SK-N-SH (cell line): ENCODE results near the gene FKBP2. TPM values are rescaled to one million over a fixed set of nuclear protein-coding genes. Genes with fewer than 3 reads are reported as not detected.

ENCODE experiments used
- CTCF ChIA-PET: fragments of 300-600, 350-600 bp; formaldehyde crosslinking; extraction: SDS; loops from one replicate; lab custom pipeline; 2021; lab: Yijun Ruan, JAX
- POLR2A ChIA-PET: fragments of 350-600 bp; sonication (Branson Sonifier 250); formaldehyde crosslinking; extraction: SDS; loops from one replicate; lab custom pipeline; 2020; ENCODE audit warnings: antibody characterized with exemption, inconsistent platforms; lab: Yijun Ruan, JAX
- DNase-seq: peaks from one replicate; pipeline ENCODE4 v3.0.0; 2012
- H2AFZ ChIP-seq: fragments of 200-600 bp; sonication (generic); 2 replicates; pipeline ENCODE4 v1.8.1; 2016; ENCODE audit warnings: antibody characterized with exemption, mild to moderate bottlenecking, low read depth
- H3F3A ChIP-seq: fragments of 200-600 bp; sonication (generic); replicated peaks from 2 replicates; pipeline ENCODE3; 2016; ENCODE audit warnings: antibody characterized with exemption, mild to moderate bottlenecking; ENCODE audit not compliant: insufficient read depth
- H3K27ac ChIP-seq, 2 experiments: fragments of 200-500 bp in 1 of 2; fragments of 200-600 bp in 1 of 2; sonication (Bioruptor generic) in 1 of 2; sonication (generic), shearing (Covaris generic) in 1 of 2; 2 replicates each; pipeline versions ENCODE4 v1.5.1 to v1.6.1; 2014 to 2016; ENCODE audit warnings: low read depth in 2 of 2, inconsistent platforms in 1 of 2, low read length in 1 of 2, mild to moderate bottlenecking in 1 of 2, mixed read lengths in 1 of 2
- H3K27me3 ChIP-seq: fragments of 200-600 bp; sonication (generic), shearing (Covaris generic); 2 replicates; pipeline ENCODE4 v1.6.1; 2016; ENCODE audit warnings: mixed run types; ENCODE audit not compliant: insufficient read depth
- H3K36me3 ChIP-seq, 2 experiments: fragments of 200-500 bp in 1 of 2; fragments of 200-600 bp in 1 of 2; sonication (Bioruptor generic) in 1 of 2; sonication (generic) in 1 of 2; replicated peaks in 1 of 2; 2 replicates each; pipeline versions ENCODE3 to v1.5.1; 2014 to 2016; ENCODE audit warnings: low read length in 1 of 2, mild to moderate bottlenecking in 1 of 2; ENCODE audit not compliant: insufficient read depth in 2 of 2, control insufficient read depth in 1 of 2
- H3K4me1 ChIP-seq, 2 experiments: fragments of 200-500 bp in 1 of 2; fragments of 200-600 bp in 1 of 2; sonication (Bioruptor generic) in 1 of 2; sonication (generic), shearing (Covaris generic) in 1 of 2; 2 replicates each; pipeline versions ENCODE4 v1.5.1 to v1.6.1; 2014 to 2016; ENCODE audit warnings: low read depth in 1 of 2, low read length in 1 of 2, mixed run types in 1 of 2; ENCODE audit not compliant: insufficient read depth in 2 of 2, control insufficient read depth in 1 of 2
- H3K4me2 ChIP-seq: fragments of 200-600 bp; sonication (generic), shearing (Covaris generic); 2 replicates; pipeline ENCODE4 v1.6.1; 2017; ENCODE audit warnings: mixed run types
- H3K4me3 ChIP-seq, 2 experiments: fragments of 200-500 bp in 1 of 2; fragments of 200-600 bp in 1 of 2; sonication (Bioruptor generic) in 1 of 2; sonication (generic), shearing (Covaris generic) in 1 of 2; 2 replicates each; pipeline versions ENCODE4 v1.5.1 to v1.8.1; 2014 to 2016; ENCODE audit warnings: low read depth in 2 of 2, inconsistent platforms in 1 of 2, low read length in 1 of 2, mild to moderate bottlenecking in 1 of 2, mixed read lengths in 1 of 2, moderate library complexity in 1 of 2
- H3K79me2 ChIP-seq: fragments of 200-600 bp; sonication (generic); 2 replicates; pipeline ENCODE4 v1.8.1; 2017; ENCODE audit warnings: mild to moderate bottlenecking; ENCODE audit not compliant: insufficient read depth
- H3K9ac ChIP-seq: fragments of 200-600 bp; sonication (generic); 2 replicates; pipeline ENCODE4 v1.6.1; 2017; ENCODE audit warnings: mixed run types
- H3K9me2 ChIP-seq: fragments of 200-600 bp; sonication (generic); 2 replicates; pipeline ENCODE4 v1.6.1; 2017; ENCODE audit warnings: mixed run types
- H3K9me3 ChIP-seq: fragments of 200-600 bp; sonication (generic); 2 replicates; pipeline ENCODE4 v1.6.1; 2017; ENCODE audit warnings: mixed run types, mild to moderate bottlenecking, moderate library complexity
- H4K20me1 ChIP-seq: fragments of 200-600 bp; sonication (generic); 2 replicates; pipeline ENCODE4 v1.6.1; 2017; ENCODE audit warnings: mild to moderate bottlenecking, mixed run types; ENCODE audit not compliant: insufficient read depth
- ELF1 ChIP-seq: IDR thresholded peaks from 2 replicates; pipeline ENCODE4 v1.4.0; 2012
- EP300 ChIP-seq, 2 experiments: IDR thresholded peaks; 2 replicates each; pipeline versions ENCODE4 v1.4.0 to v1.6.1; 2012; ENCODE audit warnings: borderline replicate concordance in 1 of 2, low read depth in 1 of 2, low read length in 1 of 2
- GATA2 ChIP-seq: sonication (generic); formaldehyde crosslinking; IDR thresholded peaks from 2 replicates; pipeline ENCODE4 v1.5.0; 2020; ENCODE audit warnings: mild to moderate bottlenecking, missing genetic modification reagents
- MAX ChIP-seq: IDR thresholded peaks from 2 replicates; pipeline ENCODE4 v1.4.0; 2012; ENCODE audit warnings: low read depth
- MEF2A ChIP-seq: IDR thresholded peaks from 2 replicates; pipeline ENCODE4 v1.4.0; 2012; ENCODE audit warnings: low read depth, borderline replicate concordance
- MXI1 ChIP-seq: IDR thresholded peaks from 2 replicates; pipeline ENCODE4 v1.6.1; 2012; ENCODE audit warnings: mild to moderate bottlenecking, low read depth, low read length, improper control_type of control experiment
- NFIC ChIP-seq: IDR thresholded peaks from 2 replicates; pipeline ENCODE4 v1.4.0; 2012; ENCODE audit warnings: borderline replicate concordance
- POLR2AphosphoS5 ChIP-seq: IDR thresholded peaks from 2 replicates; pipeline ENCODE4 v1.6.1; 2012; ENCODE audit warnings: low read depth, low read length
- RCOR1 ChIP-seq: fragments of 150-350 bp; IDR thresholded peaks from 2 replicates; pipeline ENCODE4 v1.6.1; 2017; ENCODE audit warnings: antibody characterized with exemption, low read length
- REST ChIP-seq: IDR thresholded peaks from 2 replicates; pipeline ENCODE4 v1.6.1; 2012; ENCODE audit warnings: mild to moderate bottlenecking, low read depth, low read length, moderate library complexity
- RFX5 ChIP-seq: IDR thresholded peaks from 2 replicates; pipeline ENCODE4 v1.6.1; 2012; ENCODE audit warnings: mild to moderate bottlenecking, improper control_type of control experiment, low read length
- RXRA ChIP-seq: IDR thresholded peaks from 2 replicates; pipeline ENCODE4 v1.4.0; 2012; ENCODE audit warnings: low read depth, mild to moderate bottlenecking, borderline replicate concordance
- TAF1 ChIP-seq: IDR thresholded peaks from 2 replicates; pipeline ENCODE4 v1.6.1; 2012; ENCODE audit warnings: low read depth, mild to moderate bottlenecking, low read length, moderate library complexity, borderline replicate concordance
- TEAD4 ChIP-seq: IDR thresholded peaks from 2 replicates; pipeline ENCODE4 v1.4.0; 2012; ENCODE audit warnings: mild to moderate bottlenecking, borderline replicate concordance; ENCODE audit not compliant: insufficient read depth
- USF1 ChIP-seq: IDR thresholded peaks from 2 replicates; pipeline ENCODE4 v1.4.0; 2012; ENCODE audit warnings: low read depth, borderline replicate concordance
- YY1 ChIP-seq: IDR thresholded peaks from 2 replicates; pipeline ENCODE4 v1.4.0; 2012; ENCODE audit warnings: low read depth, mild to moderate bottlenecking
- whole genome bisulfite sequencing: methylation state at CpG from one replicate; pipeline ENCODE4 v1.1.6; 2017; ENCODE audit warnings: low lambda C conversion rate; 5-methylcytosine and 5-hydroxymethylcytosine counted together
- polyA plus RNA-seq, 3 experiments: library from polyadenylated mRNA; depleted of rRNA; stranded (reverse); fragments of >200 nt; gene quantifications; 2 replicates each; pipeline ENCODE4 v1.2.3, GENCODE V29; 2012

FKBP2 gene
- polyA plus RNA-seq, 1 of the 3 experiments (the other 2 are of a cell fraction) = 127 TPM

- TF ChIP-seq REST (no peak), GATA2 (CRISPR knock-in tag) (peak; percentile 44; the same call in 1 of the 2 replicates), RXRA (no peak), MAX (no peak)
Measured at GRCh38 chr11:64284962-64285884, 44.3 kb downstream of the FKBP2 start, which contains the start of gene GPR137 (continued).

GRCh38 chr11:64285885-64286800, 45.2 kb downstream of the FKBP2 start:
- Histone ChIP-seq H3K4me1 (peaks cover 8 to 26% of the 10 kb centered on the region in 2 experiments; a peak in 2 of 4 replicates), H3K27ac (peak overlapping the region; percentile 32 to 87; a peak in 3 of 4 replicates), H3K4me3 (peak overlapping the region; percentile 60 to 95), H3K9me3 (no peaks in the 10 kb centered on the region), H3K9me2 (no peaks in the 10 kb centered on the region), H3K79me2 (peaks cover 28% of the 10 kb centered on the region), H2AFZ (peak overlapping the region; percentile 83; the same call in 1 of the 2 replicates), H3K4me2 (peak overlapping the region; percentile 100), H3K9ac (peak overlapping the region; percentile 89), H4K20me1 (no peaks in the 10 kb centered on the region), H3K36me3 (peaks cover 0 to 6% of the 10 kb centered on the region in 2 experiments), H3K27me3 (0 out of 2 replicates have a peak, but pooled peaks cover 6% of the 10 kb centered on the region), H3F3A (peaks cover 16% of the 10 kb centered on the region)
- ChIA-PET CTCF (interaction anchor here (1.1 to 12.2 kb wide), 6 partner anchors 11 to 365 kb away, joined by 3 to 196 read pairs (median 11); partner anchors contain the start of genes CATSPERZ, ESRRA and PLCB3), POLR2A (interaction anchor here (1.6 to 3.2 kb wide), 3 partner anchors 15 to 44 kb away, joined by 3 to 33 read pairs (median 6); partner anchors contain the start of gene ESRRA)
- DNase-seq = peak; percentile 73
- 59% methylated on average over 17 of the region's 40 CpGs for WGBS
- no peak for TF ChIP-seq NFIC
- TF ChIP-seq MEF2A = no peak
- TF ChIP-seq RXRA = no peak
- TF ChIP-seq ELF1 = no peak
- TF ChIP-seq USF1 = no peak
- TF ChIP-seq RFX5 = no peak
- TF ChIP-seq RCOR1 = no peak
- TF ChIP-seq EP300 (IDR thresholded peaks at IDR 0.05; ENCODE audit: borderline replicate concordance in 1 of 2, low read depth in 1 of 2, low read length in 1 of 2) = no peak
- no peak for TF ChIP-seq TAF1
- peak; percentile 61; the same call in 1 of the 2 replicates for TF ChIP-seq MXI1
- no peak for TF ChIP-seq TEAD4
- TF ChIP-seq REST = no peak
- no peak for TF ChIP-seq YY1
- no peak for TF ChIP-seq POLR2AphosphoS5
